H1 (cell line): ENCODE results near the gene ALKBH7. TPM values are rescaled to one million over a fixed set of nuclear protein-coding genes. Genes with fewer than 3 reads are reported as not detected.

Experiments used
- CTCF ChIA-PET: fragments of 300-600 bp; sonication (Branson Sonifier 250); formaldehyde crosslinking; loops from one replicate; lab custom pipeline; 2021; ENCODE audit not compliant: partially characterized antibody; lab: Charles Lee
- POLR2A ChIA-PET: fragments of 300-600 bp; sonication (Branson Sonifier 250); formaldehyde crosslinking; loops from one replicate; lab custom pipeline; 2021; ENCODE audit warnings: inconsistent platforms; ENCODE audit not compliant: partially characterized antibody; lab: Charles Lee
- DNase-seq, 2 experiments: peaks; one replicate each; pipeline versions ENCODE4 v3.0.0 to v3.0.0-alpha.2; 2010 to 2022; ENCODE audit warnings: low spot score in 2 of 2, low read depth in 1 of 2, mixed read lengths in 1 of 2
- FAIRE-seq: peaks from 2 replicates; lab custom pipeline; 2011; peaks lifted over from hg19 to GRCh38; lab: Jason Lieb, UNC
- H2AFZ ChIP-seq: 2 replicates; pipeline ENCODE4 v1.8.1; 2012; ENCODE audit warnings: low read length, inconsistent platforms
- H2AK5ac ChIP-seq: 2 replicates; pipeline ENCODE4 v1.6.1; 2013; ENCODE audit warnings: low read depth, low read length
- H2BK120ac ChIP-seq: replicated peaks from 2 replicates; pipeline ENCODE3; 2013; ENCODE audit warnings: low read depth, low read length, inconsistent platforms
- H2BK12ac ChIP-seq: 2 replicates; pipeline ENCODE4 v1.6.1; 2013; ENCODE audit warnings: low read depth, low read length
- H2BK15ac ChIP-seq: 2 replicates; pipeline ENCODE4 v1.6.1; 2013; ENCODE audit warnings: low read length
- H2BK20ac ChIP-seq: 2 replicates; pipeline ENCODE4 v1.6.1; 2013; ENCODE audit warnings: low read length
- H2BK5ac ChIP-seq: 2 replicates; pipeline ENCODE4 v1.6.1; 2013; ENCODE audit warnings: low read depth, low read length
- H3K14ac ChIP-seq: 2 replicates; pipeline ENCODE4 v1.6.1; 2013; ENCODE audit warnings: inconsistent platforms; ENCODE audit not compliant: insufficient read length
- H3K18ac ChIP-seq: 2 replicates; pipeline ENCODE4 v1.6.1; 2013; ENCODE audit warnings: low read length; ENCODE audit errors: extremely low read depth
- H3K23ac ChIP-seq: 2 replicates; pipeline ENCODE4 v1.6.1; 2013; ENCODE audit warnings: inconsistent platforms; ENCODE audit not compliant: insufficient read length
- H3K23me2 ChIP-seq: 2 replicates; pipeline ENCODE4 v1.6.1; 2013; ENCODE audit warnings: low read depth, low read length
- H3K27ac ChIP-seq: 2 replicates; pipeline ENCODE4 v1.6.1; 2011; ENCODE audit warnings: low read depth, low read length, inconsistent platforms
- H3K27me3 ChIP-seq, 4 experiments: replicated peaks in 1 of 4; 1 replicate in 1 of 4; 2 replicates in 3 of 4; pipeline versions ENCODE4 v1.6.1 to v1.8.1; 2011 to 2013; ENCODE audit warnings: low read length in 3 of 4, mild to moderate bottlenecking in 3 of 4, inconsistent platforms in 2 of 4, mixed read lengths in 2 of 4, moderate library complexity in 1 of 4; ENCODE audit not compliant: control insufficient read depth in 3 of 4, insufficient read depth in 3 of 4; ENCODE audit errors: extremely low read depth in 1 of 4
- H3K36me3 ChIP-seq, 4 experiments: 2 replicates each; pipeline versions ENCODE4 v1.6.1 to v1.8.1; 2011 to 2013; ENCODE audit warnings: mild to moderate bottlenecking in 4 of 4, low read length in 3 of 4, moderate library complexity in 2 of 4, control low read depth in 1 of 4, inconsistent platforms in 1 of 4; ENCODE audit not compliant: insufficient read depth in 4 of 4, control insufficient read depth in 2 of 4
- H3K4ac ChIP-seq: replicated peaks from 2 replicates; pipeline ENCODE3; 2013; ENCODE audit warnings: low read length, low read depth, mixed read lengths, inconsistent platforms; ENCODE audit not compliant: insufficient read length
- H3K4me1 ChIP-seq, 4 experiments: replicated peaks in 1 of 4; 1 replicate in 1 of 4; 2 replicates in 3 of 4; pipeline versions ENCODE4 v1.6.1 to v1.8.1; 2011 to 2013; ENCODE audit warnings: low read length in 3 of 4, inconsistent platforms in 2 of 4, mixed read lengths in 1 of 4; ENCODE audit not compliant: insufficient read depth in 4 of 4, control insufficient read depth in 3 of 4
- H3K4me2 ChIP-seq, 2 experiments: 2 replicates each; pipeline versions ENCODE4 v1.6.1 to v1.8.1; 2011 to 2013; ENCODE audit warnings: low read depth in 2 of 2, low read length in 2 of 2, control low read depth in 1 of 2, inconsistent platforms in 1 of 2, mild to moderate bottlenecking in 1 of 2; ENCODE audit not compliant: insufficient read depth in 1 of 2
- H3K4me3 ChIP-seq, 4 experiments: fragments of 200-600, 300-600 bp in 1 of 4; sonication (generic), shearing (Covaris generic), sonication (Bioruptor Twin) in 1 of 4; 2 replicates each; pipeline versions ENCODE4 v1.5.1 to v1.8.1; 2011 to 2016; ENCODE audit warnings: low read length in 4 of 4, low read depth in 3 of 4, control low read depth in 2 of 4, inconsistent platforms in 2 of 4, mild to moderate bottlenecking in 2 of 4, mixed read lengths in 1 of 4, moderate library complexity in 1 of 4; ENCODE audit not compliant: insufficient read depth in 2 of 4; ENCODE audit errors: extremely low read depth in 1 of 4
- H3K56ac ChIP-seq: replicated peaks from 2 replicates; pipeline ENCODE3; 2013; ENCODE audit warnings: low read depth, mild to moderate bottlenecking, mixed read lengths, low read length, inconsistent platforms; ENCODE audit not compliant: insufficient read length
- H3K79me1 ChIP-seq: 2 replicates; pipeline ENCODE4 v1.6.1; 2013; ENCODE audit warnings: low read depth, low read length, control low read depth
- H3K79me2 ChIP-seq, 2 experiments: 2 replicates each; pipeline versions ENCODE4 v1.6.1 to v1.8.1; 2012 to 2013; ENCODE audit warnings: low read length in 2 of 2, mild to moderate bottlenecking in 2 of 2, inconsistent platforms in 1 of 2; ENCODE audit not compliant: insufficient read depth in 2 of 2, control insufficient read depth in 1 of 2
- H3K9ac ChIP-seq, 4 experiments: replicated peaks in 1 of 4; 1 replicate in 1 of 4; 2 replicates in 3 of 4; pipeline versions ENCODE4 v1.6.1 to v1.8.1; 2011 to 2013; ENCODE audit warnings: low read depth in 3 of 4, low read length in 3 of 4, control low read depth in 2 of 4, mild to moderate bottlenecking in 2 of 4, moderate library complexity in 2 of 4, inconsistent platforms in 1 of 4; ENCODE audit errors: extremely low read depth in 1 of 4
- H3K9me3 ChIP-seq, 2 experiments: 2 replicates each; pipeline versions ENCODE4 v1.6.1 to v1.8.1; 2012 to 2013; ENCODE audit warnings: mild to moderate bottlenecking in 2 of 2, moderate library complexity in 2 of 2, control low read depth in 1 of 2, inconsistent platforms in 1 of 2, low read depth in 1 of 2, low read length in 1 of 2, mixed read lengths in 1 of 2; ENCODE audit not compliant: insufficient read depth in 2 of 2
- H4K20me1 ChIP-seq, 2 experiments: replicated peaks in 1 of 2; 2 replicates each; pipeline versions ENCODE3 to v1.8.1; 2011 to 2013; ENCODE audit warnings: inconsistent platforms in 2 of 2, low read length in 2 of 2, mild to moderate bottlenecking in 1 of 2; ENCODE audit not compliant: insufficient read depth in 2 of 2, control insufficient read depth in 1 of 2
- H4K5ac ChIP-seq: 2 replicates; pipeline ENCODE4 v1.6.1; 2013; ENCODE audit warnings: low read length, low read depth, mixed read lengths, inconsistent platforms; ENCODE audit not compliant: insufficient read length
- H4K8ac ChIP-seq: 2 replicates; pipeline ENCODE4 v1.8.0; 2013; ENCODE audit warnings: mild to moderate bottlenecking, moderate library complexity, low read length, inconsistent platforms; ENCODE audit not compliant: insufficient read depth; ENCODE audit errors: extremely low read depth
- H4K91ac ChIP-seq: replicated peaks from 2 replicates; pipeline ENCODE3; 2013; ENCODE audit warnings: low read length, mixed read lengths, inconsistent platforms; ENCODE audit not compliant: insufficient read length
- ATF3 ChIP-seq: IDR thresholded peaks from 2 replicates; pipeline ENCODE4 v1.6.1; 2011; ENCODE audit warnings: low read depth, mild to moderate bottlenecking, low read length; ENCODE audit not compliant: insufficient read depth
- BRCA1 ChIP-seq: IDR thresholded peaks from 2 replicates; pipeline ENCODE4 v1.6.1; 2012; ENCODE audit warnings: low read depth, low read length, improper control_type of control experiment
- CHD1 ChIP-seq: IDR thresholded peaks from 2 replicates; pipeline ENCODE4 v1.6.1; 2012; ENCODE audit warnings: low read depth, low read length, improper control_type of control experiment
- CREB1 ChIP-seq: IDR thresholded peaks from 2 replicates; pipeline ENCODE4 v1.6.1; 2012; ENCODE audit warnings: inconsistent platforms
- EGR1 ChIP-seq: IDR thresholded peaks from 2 replicates; pipeline ENCODE4 v1.6.1; 2011; ENCODE audit warnings: low read depth, low read length, borderline replicate concordance
- MAX ChIP-seq: IDR thresholded peaks from 2 replicates; pipeline ENCODE4 v1.6.1; 2012; ENCODE audit warnings: inconsistent platforms
- POLR2AphosphoS5 ChIP-seq: IDR thresholded peaks from 2 replicates; pipeline ENCODE4 v1.6.1; 2011; ENCODE audit warnings: low read depth, low read length
- TAF1 ChIP-seq: IDR thresholded peaks from 2 replicates; pipeline ENCODE4 v1.6.1; 2011; ENCODE audit warnings: mild to moderate bottlenecking, low read depth, low read length
- USF2 ChIP-seq: IDR thresholded peaks from 2 replicates; pipeline ENCODE4 v1.6.1; 2011; ENCODE audit warnings: low read length, improper control_type of control experiment
- WGBS, 2 experiments: shearing (Covaris generic) in 1 of 2; methylation state at CpG; one replicate each; pipeline versions ENCODE4 v1.1.6 to v1.1.7; 2013 to 2015; ENCODE audit warnings: low lambda C conversion rate in 2 of 2, mixed read lengths in 2 of 2, inconsistent platforms in 1 of 2, low coverage in 1 of 2, missing lambda C conversion rate in 1 of 2; ENCODE audit not compliant: insufficient replicate concordance in 2 of 2, insufficient coverage in 1 of 2, insufficient read length in 1 of 2; ENCODE audit errors: extremely low coverage in 1 of 2, missing lambda C conversion rate in 1 of 2; 5-methylcytosine and 5-hydroxymethylcytosine counted together
- polyA plus RNA-seq, 7 experiments: library from polyadenylated mRNA; depleted of rRNA in 3 of 7; stranded (reverse) in 5 of 7; unstranded in 2 of 7; fragments of >200 nt in 5 of 7; fragments of 200-250 nt in 2 of 7; gene quantifications; 1 replicate in 5 of 7; 2 replicates in 1 of 7; 4 replicates in 1 of 7; pipeline versions ENCODE4 v1.2.1 to v1.2.3, GENCODE V29; 2011 to 2013; ENCODE audit warnings: missing spikeins in 2 of 7, mixed read lengths in 2 of 7
- total RNA-seq: library from RNA; stranded (reverse); fragmentation: NEBNext Ultra II Directional; extraction: Animal tissue kit (Norgen Biotek cat#: 25700); gene quantifications from 2 replicates; pipeline ENCODE4 v1.2.1, GENCODE V29; 2021

Gene ALKBH7
- total and polyA plus RNA-seq, 2 of the 8 experiments (the other 6 are each of a cell fraction or from before 2014, with no cell fraction given): 66.3 to 100 TPM

GRCh38 chr19:6424195-6424938 lies 51.8 kb downstream of the ALKBH7 start, which contains the start of gene KHSRP:
KHSRP (minus strand) TSS chr19:6424811; CDS start chr19:6424701, 110 bp downstream.
- Histone ChIP-seq H3K9me3 (peaks cover 0 to 5% of the 10 kb centered on the region in 2 experiments; a peak in 2 of 4 replicates), H3K79me1 (peaks cover 10% of the 10 kb centered on the region), H4K5ac (peak within 1 kb of the TSS; percentile 73), H3K27ac (peak within 1 kb of the TSS; percentile 65), H4K91ac (peak within 1 kb of the TSS; percentile 93), H3K4me3 (peak within 1 kb of the TSS; percentile 77 to 100 (median 96)), H3K23ac (no peak within 1 kb of the TSS), H3K23me2 (peaks cover 8% of the 10 kb centered on the region), H2AFZ (0 out of 2 replicates have a peak within 1 kb of the TSS, but pooled peaks have one; percentile 6), H3K4me2 (peak within 1 kb of the TSS; percentile 90 to 95), H2BK5ac (peak within 1 kb of the TSS; percentile 71; the same call in 1 of the 2 replicates), H3K14ac (no peak within 1 kb of the TSS), H3K4me1 (peaks cover 0 to 4% (median 0%) of the 10 kb centered on the region in 4 experiments; a peak in 2 of 7 replicates), H2BK15ac (0 out of 2 replicates have a peak within 1 kb of the TSS, but pooled peaks have one; percentile 72), H3K27me3 (no peaks in the 10 kb centered on the region; a peak in 1 of 7 replicates), H4K8ac (peak within 1 kb of the TSS; percentile 96), H2BK120ac (peak within 1 kb of the TSS; percentile 90), H3K56ac (peak within 1 kb of the TSS; percentile 77), H3K4ac (peak within 1 kb of the TSS; percentile 48), H2BK12ac (peak within 1 kb of the TSS; percentile 71; the same call in 1 of the 2 replicates), H4K20me1 (peaks cover 44 to 46% of the 10 kb centered on the region in 2 experiments), H3K9ac (peak within 1 kb of the TSS; percentile 68 to 98 (median 78)), H2BK20ac (no peak within 1 kb of the TSS), H3K79me2 (peaks cover 34 to 48% of the 10 kb centered on the region in 2 experiments), H3K36me3 (peaks cover 21 to 30% (median 28%) of the 10 kb centered on the region in 4 experiments), H3K18ac (peak within 1 kb of the TSS; percentile 67), H2AK5ac (peak within 1 kb of the TSS; percentile 91; the same call in 1 of the 2 replicates)
- ChIA-PET CTCF (interaction anchor here (0.9 to 1.0 kb wide), 2 partner anchors 48 to 108 kb away, joined by 3 read pairs; no protein-coding TSS in a partner anchor), POLR2A (interaction anchor here (0.6 to 2.3 kb wide), 29 partner anchors 9 to 339 kb away, joined by 3 to 15 read pairs (median 4); partner anchors contain the start of genes ALKBH7, CLPP, GTF2F1 and SLC25A23)
- FAIRE-seq: no peak
- DNase-seq: peak in 1 of 2 experiments; percentile 59
- WGBS, 2 experiments: 1% methylated on average over 23 of the region's 114 CpGs; no CpG with 5 or more reads in 1 of the 2 experiments
- TF ChIP-seq BRCA1: no peak
- TF ChIP-seq CREB1: peak; percentile 83
- TF ChIP-seq CHD1: no peak; the same call in 1 of the 2 replicates
- peak; percentile 85 for TF ChIP-seq TAF1
- peak; percentile 9; the same call in 1 of the 2 replicates for TF ChIP-seq EGR1
- peak; percentile 56; the same call in 1 of the 2 replicates for TF ChIP-seq ATF3
- TF ChIP-seq MAX: peak; percentile 26; the same call in 1 of the 2 replicates
- TF ChIP-seq POLR2AphosphoS5: peak; percentile 49; the same call in 1 of the 2 replicates
- peak; percentile 65 for TF ChIP-seq USF2
